ENCODE data around the gene KCNIP1.

Gene KCNIP1

GRCh38 chr5:170509348-170509660 lies 5.5 kb downstream of the KCNIP1 start:
- DNase-seq, result no peak

GRCh38 chr5:170510126-170510525 lies 6.3 kb downstream of the KCNIP1 start:
- no peak for DNase-seq

- no peak for DNase-seq
Observed at GRCh38 chr5:170510559-170510958, 6.7 kb downstream of the KCNIP1 start.

- DNase-seq, result no peak
Observed at GRCh38 chr5:170511551-170512258, 7.9 kb downstream of the KCNIP1 start.

GRCh38 chr5:170513856-170514525 lies 10.2 kb downstream of the KCNIP1 start:
- DNase-seq, result no peak

- no peak for DNase-seq
Observed at GRCh38 chr5:170517411-170517810, 13.6 kb downstream of the KCNIP1 start.

- no peak for DNase-seq
Observed at GRCh38 chr5:170518277-170518676, 14.5 kb downstream of the KCNIP1 start.

GRCh38 chr5:170519549-170519948 lies 15.7 kb downstream of the KCNIP1 start:
- no peak for DNase-seq

GRCh38 chr5:170520372-170520771 lies 16.6 kb downstream of the KCNIP1 start:
- DNase-seq, result no peak

GRCh38 chr5:170522211-170523141 lies 18.7 kb downstream of the KCNIP1 start:
- DNase-seq, result no peak

GRCh38 chr5:170523142-170523551 lies 19.3 kb downstream of the KCNIP1 start:
- DNase-seq, result no peak

- no peak for DNase-seq
Observed at GRCh38 chr5:170523830-170524229, 20.0 kb downstream of the KCNIP1 start.

- DNase-seq, result no peak
Observed at GRCh38 chr5:170524576-170524975, 20.8 kb downstream of the KCNIP1 start.

GRCh38 chr5:170525470-170526211 lies 21.8 kb downstream of the KCNIP1 start:
- DNase-seq, result no peak

GRCh38 chr5:170527991-170528390 lies 24.2 kb downstream of the KCNIP1 start:
- no peak for DNase-seq

- DNase-seq, result no peak
Observed at GRCh38 chr5:170528976-170529375, 25.2 kb downstream of the KCNIP1 start.

- no peak for DNase-seq
Observed at GRCh38 chr5:170532935-170533334, 29.1 kb downstream of the KCNIP1 start.

GRCh38 chr5:170533383-170533782 lies 29.6 kb downstream of the KCNIP1 start:
- DNase-seq, result no peak

GRCh38 chr5:170534177-170534576 lies 30.4 kb downstream of the KCNIP1 start:
- DNase-seq, result no peak

- no peak for DNase-seq
Observed at GRCh38 chr5:170534941-170535340, 31.1 kb downstream of the KCNIP1 start.

- DNase-seq, result no peak
Observed at GRCh38 chr5:170536525-170536924, 32.7 kb downstream of the KCNIP1 start.

- no peak for DNase-seq
Observed at GRCh38 chr5:170537451-170538095, 33.8 kb downstream of the KCNIP1 start.

GRCh38 chr5:170538096-170538465 lies 34.3 kb downstream of the KCNIP1 start:
- DNase-seq, result no peak

All from stimulated activated CD4-positive, alpha-beta T cell treated with anti-CD3 and anti-CD28 coated beads, Interleukin-2, amount 100 ng/mL, for 48 hours (primary cell).